Anterior cingulate cortex (tissue), 58 donors: ENCODE results near the gene TOP3A.
"Not testable (repeated sequence)": the region's sequence is repeated elsewhere in the genome, so short reads cannot be mapped to it uniquely, and the experiment has no call there.

ENCODE experiments used
- DNase-seq, 58 donors: peaks; one replicate each; lab custom pipeline; 2025; lab: John Stamatoyannopoulos, UW

The TOP3A gene

DNA sequence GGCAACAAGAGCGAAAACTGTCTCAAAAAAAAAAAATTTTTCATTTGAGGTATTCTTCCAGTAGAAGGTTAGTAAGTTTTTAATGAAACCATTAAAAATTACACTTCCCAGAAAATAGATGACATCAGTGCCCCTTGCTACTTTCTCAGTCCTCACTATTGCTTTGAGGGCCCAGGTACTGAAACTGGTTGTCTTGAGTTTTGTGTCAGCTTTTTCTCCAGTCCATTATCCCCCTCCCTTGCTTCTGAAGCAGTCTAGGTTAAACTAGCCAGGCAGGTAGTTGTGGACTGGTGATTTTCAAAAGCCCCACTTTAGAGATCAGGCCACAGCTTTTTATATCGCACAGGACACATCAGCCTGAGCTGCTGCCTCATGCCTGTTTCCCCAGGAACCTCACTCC, 11.2 kb upstream of the TOP3A start:
- no peak for DNase-seq

DNA sequence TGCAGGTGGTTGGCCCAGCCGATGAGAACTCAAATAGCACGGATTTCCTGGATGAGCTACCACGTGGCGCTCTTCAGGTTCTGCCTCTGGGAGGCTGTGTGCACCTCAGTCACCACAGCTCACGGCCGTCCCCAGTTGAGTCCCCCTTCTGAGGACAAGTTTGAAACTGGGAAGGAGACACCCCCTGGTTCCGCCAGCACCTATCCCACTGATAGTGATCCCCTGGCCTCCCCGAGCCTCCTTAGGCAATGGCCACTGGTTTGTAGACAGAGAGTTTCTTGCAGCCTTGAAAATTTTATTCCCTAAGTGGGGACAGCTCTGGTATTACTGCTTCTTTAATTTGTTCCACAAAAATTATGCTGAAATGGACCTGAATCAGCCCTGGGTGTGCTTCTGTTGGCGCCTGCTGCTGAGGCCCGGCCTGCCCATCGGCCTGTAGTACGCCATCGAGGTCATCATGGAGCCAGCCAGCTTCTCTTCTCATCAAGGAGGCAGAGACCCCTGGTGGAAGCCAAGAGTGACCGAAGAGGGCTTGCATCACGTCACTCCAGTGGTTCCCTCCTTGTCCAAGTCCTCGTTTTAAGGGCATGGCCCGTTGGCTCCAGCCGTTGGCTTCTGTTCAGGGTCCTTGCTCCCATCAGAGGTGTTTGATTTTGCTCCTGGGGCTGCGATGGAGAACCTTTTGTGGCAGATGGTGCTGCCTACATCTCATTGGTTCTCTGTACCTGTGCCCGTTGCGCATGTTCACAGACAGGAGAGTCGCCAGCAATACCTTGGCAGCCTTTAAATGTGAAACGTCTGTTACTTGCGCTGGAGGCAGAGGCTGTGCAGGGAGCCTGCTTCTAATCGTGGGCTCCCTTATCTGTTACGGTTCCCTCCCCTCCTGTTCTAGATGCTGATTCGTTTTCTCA, 9.6 kb upstream of the TOP3A start:
- DNase-seq, result peak in 1 of 58 donors; percentile 11

DNA sequence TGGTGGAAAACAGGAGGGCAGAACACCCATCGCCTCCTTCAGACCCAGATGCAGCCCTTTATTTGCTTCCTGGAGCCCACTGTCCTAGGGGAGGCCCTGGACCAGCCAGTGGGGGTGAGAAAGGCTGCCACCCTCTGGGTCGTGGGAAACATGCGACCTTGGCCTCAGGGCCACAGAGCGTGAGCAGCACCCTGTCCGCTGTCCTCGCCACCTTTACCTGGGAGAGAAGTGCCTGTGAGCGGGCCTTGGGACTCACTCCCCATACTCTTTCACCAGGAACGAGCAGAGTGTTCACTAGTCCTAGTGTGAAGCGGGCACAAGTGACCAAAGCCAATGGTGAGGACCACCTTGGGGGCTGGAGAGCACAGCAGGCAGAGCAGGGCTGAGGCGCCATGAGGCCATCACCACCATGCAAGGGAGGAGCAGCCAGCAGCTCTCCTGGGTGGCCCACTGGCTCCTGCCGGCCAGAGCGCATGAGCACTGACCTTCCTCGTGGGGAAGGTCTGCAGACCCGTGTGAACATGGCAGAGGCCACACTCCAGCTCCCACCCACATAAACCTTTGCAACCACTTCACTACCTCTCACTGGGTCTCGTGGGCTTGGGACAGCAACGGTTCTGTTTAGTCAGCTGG, 8.8 kb upstream of the TOP3A start:
- no peak for DNase-seq

DNA sequence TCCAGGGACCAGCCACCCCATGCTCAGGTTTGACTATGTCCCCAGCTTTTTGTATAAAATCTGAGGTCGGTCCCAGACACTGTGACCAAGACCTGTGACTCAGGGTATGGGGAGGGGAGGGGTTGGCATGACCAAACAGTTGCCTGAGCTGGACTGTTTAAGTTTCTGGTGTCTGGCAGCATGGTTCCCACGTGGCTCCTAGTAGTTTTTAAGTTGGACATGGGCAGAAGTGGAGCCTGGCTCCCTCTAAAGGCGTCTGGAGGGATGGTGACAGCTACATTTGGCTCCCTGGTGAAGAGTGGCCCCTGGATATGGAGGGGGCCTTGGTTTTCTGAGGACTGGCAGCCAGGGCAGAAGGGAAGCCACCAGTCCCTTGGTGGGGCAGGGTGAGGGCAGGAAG, 8.2 kb upstream of the TOP3A start:
- no peak for DNase-seq

- no peak for DNase-seq
Observed at GRCh38 chr17:18322522-18322921, 7.7 kb upstream of the TOP3A start.

GRCh38 chr17:18321309-18321708, 6.5 kb upstream of the TOP3A start:
- DNase-seq, result no peak

DNA sequence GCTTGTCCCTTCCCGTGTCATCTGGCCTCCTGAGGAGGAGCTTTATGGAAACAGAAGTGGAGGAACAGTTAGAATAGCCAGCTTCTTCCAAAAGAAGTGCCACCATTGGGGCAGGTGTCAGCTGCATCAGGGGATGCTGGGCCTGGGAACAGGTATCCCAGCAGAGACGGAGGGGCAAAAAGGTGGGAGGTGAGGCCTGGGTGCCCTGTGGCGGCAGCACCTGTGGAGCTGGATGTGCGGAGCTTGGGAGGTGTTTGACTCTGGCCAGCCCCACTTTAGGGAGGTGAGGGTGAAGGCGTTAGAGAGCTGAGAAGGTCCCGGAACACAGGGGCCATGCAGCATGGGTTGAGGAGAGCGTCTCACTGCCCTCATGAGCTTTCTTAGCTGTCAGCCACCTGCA, 5.5 kb upstream of the TOP3A start:
- no peak for DNase-seq

GRCh38 chr17:18319604-18320256, 4.9 kb upstream of the TOP3A start:
- peak in 16 of 58 donors; percentile 5 to 43 (median 14) for DNase-seq

DNA sequence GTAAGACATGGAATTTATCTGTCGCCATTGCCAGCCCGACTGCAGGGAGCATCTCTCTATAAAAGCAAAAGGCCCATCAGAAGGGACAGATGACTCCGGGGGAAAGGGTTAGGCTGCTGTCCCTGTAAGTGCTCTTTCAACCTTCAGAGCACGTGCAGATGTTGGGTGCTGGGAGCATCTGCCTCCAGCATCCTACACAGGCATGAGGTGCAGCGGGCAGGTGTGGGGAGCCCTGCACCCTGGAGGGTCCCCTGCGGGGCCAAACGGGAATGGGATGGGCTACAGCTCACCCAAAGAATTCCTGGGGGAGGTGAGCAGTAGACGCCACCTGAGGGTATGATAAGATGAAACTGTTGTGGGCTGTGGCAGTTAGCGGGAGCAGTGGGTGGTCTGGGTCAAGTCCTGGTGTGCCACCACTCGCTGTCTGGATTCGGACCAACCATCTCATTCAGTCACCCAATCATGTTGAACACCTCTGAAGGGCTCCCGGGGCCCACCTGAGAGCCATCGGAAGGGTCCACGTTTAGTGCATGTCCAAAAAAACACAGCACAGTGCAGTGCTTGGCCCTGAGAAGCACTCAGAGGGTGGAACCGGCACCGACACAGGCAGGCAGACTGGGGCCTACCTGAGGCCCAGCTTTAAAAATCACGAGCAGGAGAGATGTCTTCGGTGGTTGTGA, 4.1 kb upstream of the TOP3A start:
- DNase-seq, result no peak

DNA sequence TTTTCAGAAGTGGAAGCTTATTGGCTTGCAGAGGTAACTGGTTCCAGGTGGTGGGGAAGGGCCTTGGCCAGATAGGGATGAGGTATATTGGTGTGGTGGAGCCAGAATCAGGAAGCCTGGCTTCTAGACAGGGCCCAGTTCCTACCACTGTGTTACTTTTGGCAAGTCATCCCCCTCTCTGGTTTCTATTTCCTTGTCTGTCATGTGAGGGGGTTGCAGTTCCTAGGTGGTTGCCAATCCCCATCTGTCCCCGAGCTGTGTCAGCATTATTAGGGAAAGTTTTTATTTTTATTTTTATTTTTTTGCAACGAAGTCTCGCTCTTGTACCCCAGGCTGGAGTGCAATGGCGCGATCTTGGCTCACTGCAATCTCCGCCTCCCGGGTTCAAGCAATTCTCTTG, 3.3 kb upstream of the TOP3A start:
- DNase-seq, result no peak

DNA sequence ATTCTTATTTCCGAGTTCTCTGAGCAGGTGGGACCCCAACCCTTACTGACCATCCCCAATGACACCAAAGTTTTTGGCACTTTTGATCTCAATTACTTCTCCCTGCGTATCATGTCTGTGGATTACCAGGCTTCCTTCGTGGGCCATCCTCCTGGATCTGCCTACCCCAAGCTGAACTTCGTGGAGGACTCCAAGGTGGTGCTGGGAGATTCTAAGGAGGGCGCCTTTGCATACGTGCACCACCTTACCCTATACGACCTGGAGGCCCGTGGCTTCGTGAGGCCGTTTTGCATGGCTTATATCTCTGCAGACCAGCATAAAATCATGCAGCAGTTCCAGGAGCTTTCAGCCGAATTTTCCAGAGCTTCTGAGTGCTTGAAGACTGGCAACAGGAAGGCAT, 1.2 kb upstream of the TOP3A start:
- DNase-seq, result no peak

DNA sequence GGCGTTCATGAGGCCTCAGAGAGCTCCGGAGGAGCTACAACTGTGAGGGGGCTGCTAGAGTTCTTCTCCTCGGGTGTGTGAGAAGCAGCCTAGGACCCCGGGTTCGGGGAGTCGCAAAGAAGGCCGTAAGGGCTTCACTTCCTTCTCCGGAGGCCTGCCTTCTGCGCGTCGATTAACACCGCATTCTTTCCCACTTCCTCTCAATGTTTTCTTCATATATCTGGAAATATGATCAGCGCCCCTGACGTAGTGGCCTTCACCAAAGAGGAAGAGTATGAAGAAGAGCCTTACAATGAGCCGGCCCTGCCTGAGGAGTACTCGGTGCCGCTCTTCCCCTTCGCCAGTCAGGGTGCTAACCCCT, 748 bp upstream of the TOP3A start:
- DNase-seq, result peak in 1 of 58 donors; percentile 51

GRCh38 chr17:18314059-18314730, 599 bp downstream of the TOP3A start:
- peak in 4 of 58 donors; percentile 17 to 56 (median 44) for DNase-seq

- DNase-seq, result no peak
Observed at GRCh38 chr17:18309202-18309601, 5.6 kb downstream of the TOP3A start.

DNA sequence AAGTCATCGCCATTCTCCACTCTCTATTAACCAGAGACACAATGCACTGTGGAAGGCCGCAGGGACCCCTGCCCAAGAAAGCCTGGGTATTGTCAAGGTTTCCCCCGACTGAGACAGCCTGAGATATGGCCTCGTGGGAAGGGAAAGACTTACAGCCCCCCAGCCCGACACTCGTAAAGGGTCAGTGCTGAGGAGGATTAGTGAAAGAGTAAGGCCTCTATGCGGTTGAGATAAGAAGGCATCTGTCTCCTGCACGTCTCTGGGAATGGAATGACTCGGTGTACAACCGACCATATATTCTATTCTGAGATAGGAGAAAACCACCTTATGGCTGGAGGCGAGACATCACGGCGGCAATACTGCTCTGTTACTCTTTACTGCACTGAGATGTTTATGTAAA, 11.6 kb downstream of the TOP3A start:
- not testable (repeated sequence) for DNase-seq

DNA sequence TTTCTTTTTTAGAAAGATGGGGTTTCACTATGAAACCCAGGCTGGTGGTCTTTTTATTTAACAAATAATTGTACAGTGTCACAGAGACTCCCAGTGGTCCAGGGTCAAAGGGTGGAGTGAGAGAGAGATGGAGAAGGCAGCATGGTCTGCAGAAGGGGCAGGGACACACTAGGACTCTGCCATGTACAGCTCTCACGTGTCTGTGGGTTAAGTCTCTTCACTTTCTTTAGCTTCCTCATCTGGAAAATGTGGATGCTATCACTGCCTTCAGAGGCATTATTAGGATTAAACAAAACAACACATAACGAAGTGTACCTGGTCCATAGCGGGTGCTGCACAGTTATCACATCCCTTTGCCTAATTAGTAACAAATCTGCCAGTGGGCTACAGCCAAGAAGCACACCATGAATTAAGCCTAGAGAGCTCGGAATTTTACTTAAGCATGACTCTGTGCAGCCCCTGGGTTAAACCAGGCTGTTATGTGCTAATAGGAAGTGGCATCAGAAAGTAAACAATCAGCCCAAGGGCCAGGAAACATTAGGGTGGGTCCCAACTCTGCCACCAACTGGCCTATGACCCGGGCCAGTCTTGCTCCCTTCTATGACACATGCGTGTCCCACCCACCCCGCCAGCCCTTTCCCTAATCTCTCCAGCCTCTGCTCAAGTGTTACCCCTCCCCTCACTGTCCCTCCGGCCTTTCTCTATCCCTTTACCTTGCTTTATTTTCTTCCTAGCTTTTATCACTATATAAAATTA, 13.9 kb downstream of the TOP3A start:
- no peak for DNase-seq

DNA sequence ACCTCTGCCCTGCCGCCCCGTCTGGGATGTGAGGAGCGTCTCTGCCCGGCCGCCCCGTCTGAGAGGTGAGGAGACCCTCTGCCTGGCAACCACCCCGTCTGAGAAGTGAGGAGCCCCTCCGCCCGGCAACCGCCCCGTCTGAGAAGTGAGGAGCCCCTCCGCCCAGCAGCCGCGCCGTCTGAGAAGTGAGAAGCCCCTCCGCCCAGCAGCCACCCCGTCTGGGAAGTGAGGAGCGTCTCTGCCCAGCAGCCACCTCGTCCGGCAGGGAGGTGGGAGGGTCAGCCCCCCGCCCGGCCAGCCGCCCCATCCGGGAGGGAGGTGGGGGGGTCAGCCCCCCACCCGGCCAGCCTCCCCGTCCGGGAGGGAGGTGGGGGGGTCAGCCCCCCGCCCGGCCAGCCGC, 16.7 kb downstream of the TOP3A start:
- not testable (repeated sequence) for DNase-seq

DNA sequence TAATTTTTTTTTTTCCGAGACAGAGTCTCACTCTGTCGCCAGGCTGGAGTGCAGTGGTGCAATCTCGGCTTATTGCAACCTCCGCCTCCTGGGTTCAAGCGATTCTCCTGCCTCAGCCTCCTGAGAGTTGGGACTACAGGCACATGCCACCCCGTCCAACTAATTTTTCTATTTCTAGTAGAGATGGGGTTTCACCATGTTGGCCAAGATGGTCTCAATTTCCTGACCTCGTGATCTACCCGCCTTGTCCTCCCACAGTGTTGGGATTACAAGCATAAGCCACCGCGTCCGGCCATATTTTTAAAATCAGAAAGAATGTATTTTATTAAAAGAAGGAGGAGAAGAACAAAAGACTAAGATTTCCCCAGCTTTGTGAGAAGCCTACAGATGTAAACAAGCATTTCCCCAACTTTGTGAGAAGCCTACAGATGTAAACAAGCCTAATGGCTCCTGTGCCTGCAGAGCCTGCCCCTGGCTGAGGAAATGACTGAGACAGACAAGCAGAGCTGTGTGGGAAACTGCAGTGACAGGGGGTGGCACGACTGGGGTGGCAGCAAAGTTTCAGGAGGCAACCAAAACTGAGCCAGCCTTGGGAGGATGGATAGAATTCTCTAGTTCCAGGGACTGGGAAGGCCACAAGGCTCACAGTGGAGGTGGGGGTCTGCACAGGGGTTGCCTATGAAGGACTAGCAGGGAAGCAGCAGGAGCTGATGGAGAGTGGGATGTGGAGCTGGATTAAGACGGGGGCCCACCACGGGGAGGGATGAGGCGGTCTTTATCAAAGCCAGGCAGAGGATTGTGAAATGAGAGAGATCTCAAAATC, 22.9 kb downstream of the TOP3A start:
- DNase-seq, result no peak

GRCh38 chr17:18285296-18285695, 29.5 kb downstream of the TOP3A start:
- no peak for DNase-seq
